ENCODE data around the gene IFNG. TPM values are rescaled to one million over a fixed set of nuclear protein-coding genes. Genes with fewer than 3 reads are reported as not detected.

IFNG gene
- total RNA-seq, 1 experiment from 2014 or later = not detected

- Histone ChIP-seq H4K20me1 (ENCODE audit: control insufficient read depth, insufficient read depth, insufficient read length) (no peaks in the 10 kb centered on the region), H2BK120ac (ENCODE audit: low read depth, low read length, poor library complexity, severe bottlenecking) (no peak overlapping the region), H3K23ac (ENCODE audit: insufficient read length, low read depth, low read length) (no peak overlapping the region), H2AFZ (ENCODE audit: low read length) (no peak overlapping the region), H3K23me2 (ENCODE audit: insufficient read length, low read depth, low read length, poor library complexity, severe bottlenecking) (no peaks in the 10 kb centered on the region), H3T11ph (ENCODE audit: low read length) (no peak overlapping the region), H3K56ac (ENCODE audit: insufficient read length, low read depth, low read length) (no peak overlapping the region), H2BK5ac (ENCODE audit: insufficient read length, low read length) (no peak overlapping the region), H3K4ac (ENCODE audit: low read depth, low read length) (no peak overlapping the region), H3K79me1 (ENCODE audit: insufficient read depth, low read depth, low read length, poor library complexity, severe bottlenecking) (no peaks in the 10 kb centered on the region), H3K79me2 (ENCODE audit: insufficient read depth, low read length) (no peaks in the 10 kb centered on the region), H2BK20ac (ENCODE audit: low read depth, low read length, poor library complexity, severe bottlenecking) (no peak overlapping the region), H3K27ac (ENCODE audit: insufficient read length, low read depth, low read length) (no peak overlapping the region), H4K8ac (replicated peaks; ENCODE audit: insufficient read length, low read depth, low read length) (no peak overlapping the region), H2BK15ac (ENCODE audit: low read depth, low read length) (no peak overlapping the region), H3K9ac (ENCODE audit: extremely low read depth, insufficient read length, low read length) (no peak overlapping the region), H4K91ac (ENCODE audit: insufficient read length, low read depth, low read length) (no peak overlapping the region), H3K27me3 (ENCODE audit: insufficient read depth, low read length) (no peaks in the 10 kb centered on the region), H3K4me2 (ENCODE audit: insufficient read depth, insufficient read length, low read length) (no peak overlapping the region), H3K9me3 (ENCODE audit: control insufficient read depth, low read depth, low read length) (no peaks in the 10 kb centered on the region), H3K14ac (ENCODE audit: insufficient read depth, low read length) (no peak overlapping the region), H2AK5ac (ENCODE audit: insufficient read length, low read length) (no peak overlapping the region), H2BK12ac (ENCODE audit: insufficient read length, low read depth, low read length) (no peak overlapping the region), H3K4me1 (ENCODE audit: insufficient read depth, low read length) (peaks cover 2% of the 10 kb centered on the region; the same call in 1 of the 2 replicates), H4K5ac (ENCODE audit: insufficient read length, low read depth, low read length) (no peak overlapping the region), H3K18ac (ENCODE audit: insufficient read length, low read depth, low read length) (no peak overlapping the region)
- no peak overlapping the region for H3K4me3 Mint-ChIP-seq
- H3K9me3 Mint-ChIP-seq = no peaks in the 10 kb centered on the region; a peak in 1 of 5 replicates
- H3K36me3 Mint-ChIP-seq (ENCODE audit: insufficient read depth in 1 of 3, low read depth in 3 of 3) = no peaks in the 10 kb centered on the region
- no CpG with 5 or more reads among the region's 1 CpG for WGBS (ENCODE audit: extremely low coverage, insufficient read length, low lambda C conversion rate)
- peaks cover 4 to 7% of the 10 kb centered on the region in 2 experiments for H3K4me1 Mint-ChIP-seq
- no peak for TF ChIP-seq CTCF (conservative IDR thresholded peaks at IDR 0.05)
- no peak for DNase-seq
- H3K27me3 Mint-ChIP-seq (ENCODE audit: low read depth) = no peaks in the 10 kb centered on the region
- no peak overlapping the region for H3K27ac Mint-ChIP-seq
These were observed 46.9 kb upstream of the IFNG start for GRCh38 chr12:68206446-68206845.

Measured in H9 (cell line).